ENCODE data around the gene CCSAP. TPM values are rescaled to one million over a fixed set of nuclear protein-coding genes. Genes with fewer than 3 reads are reported as not detected.
"Not testable (repeated sequence)": the region's sequence is repeated elsewhere in the genome, so short reads cannot be mapped to it uniquely, and the experiment has no call there.

CCSAP gene
- total RNA-seq, 4 donors from 2014 or later: 1.8 to 5.8 (median 2.8) TPM

- Histone ChIP-seq H3K4me1 (peaks cover 0 to 6% (median 0%) of the 10 kb centered on the region in 4 donors), H3K36me3 (no peaks in the 10 kb centered on the region), H3K27ac (no peak overlapping the region), H3K9me3 (no peaks in the 10 kb centered on the region), H3K4me3 (no peak overlapping the region), H3K27me3 (no peaks in the 10 kb centered on the region)
- TF ChIP-seq CTCF (IDR thresholded peaks at IDR 0.05) (no peak), POLR2A (IDR thresholded peaks at IDR 0.05) (no peak)
- DNase-seq: no peak
Observed at GRCh38 chr1:229328598-229329362, 14.1 kb downstream of the CCSAP start.

- not testable (repeated sequence) for DNase-seq, H3K36me3 ChIP-seq, H3K9me3 ChIP-seq, H3K4me3 ChIP-seq, H3K27me3 ChIP-seq, H3K27ac ChIP-seq, H3K4me1 ChIP-seq
Observed at GRCh38 chr1:229327765-229328164, 15.1 kb downstream of the CCSAP start.

GRCh38 chr1:229326601-229327000 is 16.2 kb downstream of the CCSAP start:
- H3K9me3 ChIP-seq: no peaks in the 10 kb centered on the region
- H3K36me3 ChIP-seq: peaks cover 0 to 21% (median 0%) of the 10 kb centered on the region in 3 donors
- H3K27me3 ChIP-seq: no peaks in the 10 kb centered on the region
- DNase-seq: no peak
- no peak for TF ChIP-seq CTCF (IDR thresholded peaks at IDR 0.05)
- no peak for TF ChIP-seq POLR2A (IDR thresholded peaks at IDR 0.05)
- H3K27ac ChIP-seq: no peak overlapping the region
- H3K4me3 ChIP-seq: no peak overlapping the region
- H3K4me1 ChIP-seq: peaks cover 0 to 6% (median 0%) of the 10 kb centered on the region in 4 donors

- Histone ChIP-seq H3K9me3 (no peaks in the 10 kb centered on the region), H3K4me1 (peaks cover 0 to 6% (median 0%) of the 10 kb centered on the region in 4 donors), H3K36me3 (peaks cover 0 to 21% (median 0%) of the 10 kb centered on the region in 3 donors), H3K27ac (no peak overlapping the region), H3K27me3 (no peaks in the 10 kb centered on the region), H3K4me3 (peak overlapping the region in 1 of 4 donors; percentile 8)
- TF ChIP-seq POLR2A (IDR thresholded peaks at IDR 0.05) (no peak), CTCF (IDR thresholded peaks at IDR 0.05) (no peak)
- DNase-seq: no peak
Observed at GRCh38 chr1:229325853-229326487, 16.9 kb downstream of the CCSAP start.

GRCh38 chr1:229325401-229325800 is 17.4 kb downstream of the CCSAP start:
- Histone ChIP-seq H3K9me3 (no peaks in the 10 kb centered on the region), H3K4me3 (peak overlapping the region in 1 of 4 donors; percentile 8), H3K36me3 (peaks cover 0 to 21% (median 0%) of the 10 kb centered on the region in 3 donors), H3K27me3 (no peaks in the 10 kb centered on the region), H3K4me1 (peaks cover 0 to 6% (median 0%) of the 10 kb centered on the region in 4 donors), H3K27ac (no peak overlapping the region)
- TF ChIP-seq CTCF (IDR thresholded peaks at IDR 0.05) (no peak), POLR2A (IDR thresholded peaks at IDR 0.05) (no peak)
- no peak for DNase-seq

GRCh38 chr1:229323885-229324553 is 18.8 kb downstream of the CCSAP start:
- DNase-seq: no peak
- TF ChIP-seq CTCF (IDR thresholded peaks at IDR 0.05): no peak
- TF ChIP-seq POLR2A (IDR thresholded peaks at IDR 0.05): no peak
- Histone ChIP-seq H3K27me3 (no peaks in the 10 kb centered on the region), H3K27ac (no peak overlapping the region), H3K36me3 (peaks cover 0 to 30% (median 0%) of the 10 kb centered on the region in 3 donors), H3K4me1 (peaks cover 0 to 6% (median 0%) of the 10 kb centered on the region in 4 donors), H3K4me3 (no peak overlapping the region), H3K9me3 (no peaks in the 10 kb centered on the region)

Measured in Peyer's patch (tissue), 4 donors.